Heart right ventricle (tissue), 16 donors: Measurements from ENCODE around the gene CAMK1D. TPM values are rescaled to one million over a fixed set of nuclear protein-coding genes. Genes with fewer than 3 reads are reported as not detected.
"Not testable (repeated sequence)": the region's sequence is repeated elsewhere in the genome, so short reads cannot be mapped to it uniquely, and the experiment has no call there.

Experiments used
- ATAC-seq, 8 donors: fragments of 200-7000 bp; cut with Tn5 transposase; one replicate each; pipeline ENCODE4 v1.9.1; 2020; ENCODE audit warnings: mild to moderate bottlenecking in 8 of 8, moderate library complexity in 8 of 8, moderate number of reproducible peaks in 1 of 8
- DNase-seq, 2 donors: peaks; one replicate each; pipeline ENCODE4 v3.0.0-alpha.2; 2020
- H3K27ac ChIP-seq, 10 donors: fragments of 200-600 bp; sonication (generic) in 2 of 10; one replicate each; pipeline versions ENCODE4 v1.5.0 to v1.8.0; 2020 to 2022; ENCODE audit warnings: mild to moderate bottlenecking in 3 of 10
- H3K27me3 ChIP-seq, 7 donors: fragments of 200-600 bp; one replicate each; pipeline ENCODE4 v1.8.0; 2021 to 2022; ENCODE audit warnings: mild to moderate bottlenecking in 2 of 7
- H3K36me3 ChIP-seq, 9 donors: fragments of 200-600 bp; sonication (generic) in 1 of 9; one replicate each; pipeline versions ENCODE4 v1.5.0 to v1.8.0; 2020 to 2022; ENCODE audit warnings: mild to moderate bottlenecking in 2 of 9
- H3K4me1 ChIP-seq, 9 donors: fragments of 200-600 bp; sonication (generic) in 1 of 9; one replicate each; pipeline versions ENCODE4 v1.5.0 to v1.8.0; 2020 to 2022; ENCODE audit warnings: mild to moderate bottlenecking in 4 of 9
- H3K4me3 ChIP-seq, 10 donors: fragments of 200-600 bp; sonication (generic) in 2 of 10; one replicate each; pipeline versions ENCODE4 v1.5.0 to v1.8.0; 2020 to 2022; ENCODE audit warnings: mild to moderate bottlenecking in 7 of 10, moderate library complexity in 2 of 10
- H3K9me3 ChIP-seq, 11 donors: fragments of 200-600 bp in 10 of 11; sonication (generic) in 2 of 11; one replicate each; pipeline versions ENCODE4 v1.5.0 to v1.8.0; 2013 to 2022; ENCODE audit warnings: mild to moderate bottlenecking in 2 of 11, control low read depth in 1 of 11, moderate library complexity in 1 of 11
- CTCF ChIP-seq, 9 donors: fragments of 200-600 bp; sonication (generic) in 2 of 9; IDR thresholded peaks; one replicate each; pipeline versions ENCODE4 v1.5.0 to v1.8.0; 2021 to 2022; ENCODE audit warnings: antibody characterized with exemption in 9 of 9, mild to moderate bottlenecking in 5 of 9, moderate library complexity in 1 of 9
- WGBS, 2 donors: extraction: QIAGEN DNeasy Blood & Tissue Kit; methylation state at CpG; one replicate each; pipeline ENCODE4 v1.1.7; 2013; ENCODE audit warnings: inconsistent platforms in 1 of 2; 5-methylcytosine and 5-hydroxymethylcytosine counted together
- intact Hi-C, 10 donors: fragments of 100-400 bp; cut with DNase I; formaldehyde crosslinking; loops; one replicate each; pipeline versions ENCODE4 v1.11.1 to v1.14.2; 2022
- polyA plus RNA-seq, 2 donors: library from polyadenylated mRNA; stranded (reverse); fragments of 200-250 nt; gene quantifications; one replicate each; pipeline ENCODE4 v1.2.3, GENCODE V29; 2013
- total RNA-seq, 10 donors: library from RNA; stranded (reverse); fragmentation: NEBNext Ultra II Directional in 3 of 10; extraction: Animal tissue kit (Norgen Biotek cat#: 25700) in 3 of 10; gene quantifications; one replicate each; pipeline versions ENCODE4 v1.2.1 to v1.2.4, GENCODE V29; 2021 to 2023
- donor health status: Arrhythmogenic right ventricular cardiomyopathy.
- donor health status: ischemic (EF 13 %, LVEDD 7.1; RV severe dilation, severe dysfunction).
- donor health status: healthy with polysubstance abuse.
- donor health status: DM: no; HTN: yes; CAD: no.
- donor health status: DM: no; HTN: no; CAD: no.
- donor health status: ischemic (EF 25% LVEDD 6.9; RV normal size, moderate dysfunction).
- donor health status: ischemic (EF 25% LVEDD 5.7; RV mildly dilated, moderate dysfunction).
- donor health status: healthy.
- donor health status: DM: yes; HTN: yes; CAD: no.
- donor health status: Ischemic cardiomyopathy.
- donor health status: ischemic (EF 35%, LVEDD 5.7; RV mildly dilated, moderate dysfunction).
- donor health status: nonischemic (EF 11% LVEDD 7.7; RV severe dilation, severe dysfunction).
- donor health status: DM: yes; HTN: yes; CAD: no.
- donor health status: PGD.
- donor health status: ischemic (EF 29% LVEDD 5.4; RV normal size, mild dysfunction).
- donor health status: nonischemic (EF 23%, LVEDD 6.1; RV moderate dilation, normal function).

The CAMK1D gene
- total and polyA plus RNA-seq, 12 donors = 1.3 to 17.7 (median 2.6) TPM

DNA sequence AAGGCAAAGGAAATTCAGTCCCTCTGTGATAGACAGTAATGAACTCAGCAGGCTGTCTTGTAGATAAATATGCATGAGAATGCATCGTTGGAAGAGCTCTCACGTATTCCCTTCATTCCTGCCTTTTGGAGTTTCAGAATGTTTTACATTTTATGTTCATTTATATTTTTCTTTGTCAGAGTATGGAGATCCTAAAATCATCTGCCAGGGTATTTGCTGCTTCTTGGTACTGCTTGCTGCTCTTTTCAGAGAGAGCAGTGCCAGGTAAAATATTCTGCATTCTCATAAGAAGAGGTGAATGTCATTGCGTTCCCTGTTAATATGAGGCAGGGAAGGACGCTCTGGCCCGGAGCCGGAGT is 362.0 kb downstream of the CAMK1D start:
- Histone ChIP-seq H3K36me3 (no peaks in the 10 kb centered on the region), H3K27me3 (no peaks in the 10 kb centered on the region), H3K9me3 (no peaks in the 10 kb centered on the region), H3K27ac (no peak overlapping the region), H3K4me3 (no peak overlapping the region), H3K4me1 (peaks cover 12 to 46% (median 35%) of the 10 kb centered on the region in 9 donors)
- ATAC-seq (no peak), DNase-seq (no peak)
- WGBS, 2 donors = 64 to 67% methylated on average over 6 of the region's 6 CpGs
- peak in 3 of 9 donors; percentile 3 to 26 (median 5) for TF ChIP-seq CTCF (IDR thresholded peaks at IDR 0.05)
- intact Hi-C loops = loop anchor here (1.0 to 10.0 kb wide), 14 partner anchors 54 to 499 kb away; no protein-coding TSS in a partner anchor

- intact Hi-C loops = loop anchor here in 9 of 10 donors (2.0 to 10.0 kb wide), 13 partner anchors 55 to 500 kb away; no protein-coding TSS in a partner anchor
- ATAC-seq = no peak
- H3K4me3 ChIP-seq = no peak overlapping the region
- no peaks in the 10 kb centered on the region for H3K27me3 ChIP-seq
- no peak for TF ChIP-seq CTCF (IDR thresholded peaks at IDR 0.05)
- H3K4me1 ChIP-seq = peaks cover 7 to 35% (median 24%) of the 10 kb centered on the region in 9 donors
- no peaks in the 10 kb centered on the region for H3K9me3 ChIP-seq
- no peak overlapping the region for H3K27ac ChIP-seq
- H3K36me3 ChIP-seq = no peaks in the 10 kb centered on the region
- WGBS, 2 donors = 90 to 92% methylated on average over 11 of the region's 11 CpGs
- no peak for DNase-seq
Measured at GRCh38 chr10:12712293-12712983, 363.1 kb downstream of the CAMK1D start.

- H3K4me1 ChIP-seq = peaks cover 1 to 30% (median 19%) of the 10 kb centered on the region in 9 donors
- H3K4me3 ChIP-seq, H3K27me3 ChIP-seq, DNase-seq, H3K27ac ChIP-seq, ATAC-seq, H3K36me3 ChIP-seq, H3K9me3 ChIP-seq: not testable (repeated sequence)
- 94 to 95% methylated on average over 6 of the region's 6 CpGs for WGBS, 2 donors
- intact Hi-C loops = loop anchor here in 9 of 10 donors (2.0 to 10.0 kb wide), 13 partner anchors 56 to 501 kb away; no protein-coding TSS in a partner anchor
Measured at GRCh38 chr10:12712984-12713316, 363.6 kb downstream of the CAMK1D start.

DNA sequence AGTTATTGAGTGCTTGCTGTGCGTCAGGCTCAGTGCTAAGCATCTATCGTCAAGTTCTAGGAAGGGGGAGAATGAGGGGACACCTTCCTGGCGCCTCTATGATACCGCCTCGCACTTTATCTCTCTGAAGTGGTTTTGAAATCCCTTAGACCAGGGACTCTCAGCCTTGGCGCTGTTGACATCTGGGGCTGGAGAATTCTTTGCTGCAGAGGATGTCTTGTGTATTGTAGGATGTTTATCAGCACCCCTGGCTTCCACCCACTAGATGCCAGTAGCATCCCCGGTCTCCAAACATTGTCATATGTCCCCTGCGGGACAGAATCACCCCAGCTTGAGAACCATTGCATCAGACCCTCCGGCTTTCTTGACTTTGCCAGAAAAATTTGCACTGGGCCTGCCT is 366.7 kb downstream of the CAMK1D start:
- DNase-seq (no peak), ATAC-seq (no peak)
- TF ChIP-seq CTCF (IDR thresholded peaks at IDR 0.05) = no peak
- H3K27me3 ChIP-seq = no peaks in the 10 kb centered on the region
- no peak overlapping the region for H3K27ac ChIP-seq
- peaks cover 1 to 26% (median 15%) of the 10 kb centered on the region in 9 donors for H3K4me1 ChIP-seq
- H3K9me3 ChIP-seq = no peaks in the 10 kb centered on the region
- 76 to 77% methylated on average over 9 of the region's 9 CpGs for WGBS, 2 donors
- H3K4me3 ChIP-seq = no peak overlapping the region
- H3K36me3 ChIP-seq = no peaks in the 10 kb centered on the region
- intact Hi-C loops = loop anchor here in 9 of 10 donors (5.0 to 10.0 kb wide), 9 partner anchors 179 to 451 kb away; no protein-coding TSS in a partner anchor
